ENCODE data around the gene VASP. TPM values are rescaled to one million over a fixed set of nuclear protein-coding genes. Genes with fewer than 3 reads are reported as not detected.

The VASP gene
- 95.8 TPM for total RNA-seq

DNA sequence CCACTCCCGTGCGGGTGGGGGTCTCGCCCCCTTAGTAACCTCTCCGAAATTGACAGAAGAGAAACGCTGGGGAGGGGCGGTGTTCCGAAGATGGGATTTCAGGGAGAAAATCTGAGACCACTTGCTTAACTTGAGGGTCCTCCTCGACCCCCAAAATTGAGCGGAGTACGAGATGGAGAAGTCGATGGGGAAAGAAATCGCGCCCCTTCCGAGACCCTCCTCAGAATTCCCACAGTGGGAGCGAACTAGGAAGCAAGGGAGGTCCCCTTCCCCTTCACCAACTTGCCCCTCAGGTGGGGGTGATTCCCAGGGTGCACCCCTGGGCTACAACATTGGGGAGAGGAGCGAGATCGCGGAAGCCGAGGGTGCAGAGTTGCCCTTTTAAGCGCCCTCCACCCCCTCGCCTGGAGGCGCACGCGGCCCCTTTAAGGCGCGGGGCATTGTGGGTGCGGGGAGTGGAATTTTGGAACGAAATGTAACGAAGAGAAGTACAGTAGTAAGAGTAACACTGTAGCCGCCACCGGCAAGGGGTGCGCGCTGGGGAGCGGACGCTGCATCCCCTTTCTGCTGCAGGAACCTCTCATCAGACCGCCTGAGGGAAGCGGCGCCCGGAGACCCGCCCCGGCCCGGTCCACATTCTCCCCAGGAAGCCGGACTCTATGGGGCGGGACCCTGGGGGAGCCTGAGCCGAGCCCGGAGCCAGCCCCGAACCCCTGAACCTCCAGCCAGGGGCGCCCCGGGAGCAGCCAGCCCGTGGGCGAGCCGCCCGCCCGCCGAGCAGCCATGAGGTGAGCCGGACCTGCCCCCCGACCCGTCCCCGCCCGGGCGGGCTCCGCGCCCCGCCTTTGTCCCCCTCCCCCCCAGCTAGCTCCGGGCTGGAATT lies at the start of gene VASP:
Gene VASP (plus strand): TSS at position 491 of the 883 bp plus-strand sequence. CDS start 293 bp downstream, at position 784.
- Histone ChIP-seq H3K27me3 (ENCODE audit: insufficient read depth, low read length) (no peaks in the 10 kb centered on the region), H3K4me3 (ENCODE audit: low read length) (peak within 1 kb of the TSS; percentile 97), H3K9me3 (ENCODE audit: low read depth, low read length) (no peaks in the 10 kb centered on the region), H3K4me1 (ENCODE audit: insufficient read depth, low read length) (peaks cover 66% of the 10 kb centered on the region)

- Histone ChIP-seq H3K27me3 (ENCODE audit: insufficient read depth, low read length) (no peaks in the 10 kb centered on the region), H3K9me3 (ENCODE audit: low read depth, low read length) (no peaks in the 10 kb centered on the region), H3K4me3 (ENCODE audit: low read length) (no peak overlapping the region), H3K4me1 (ENCODE audit: insufficient read depth, low read length) (peaks cover 37% of the 10 kb centered on the region)
Measured at GRCh38 chr19:45457776-45458175, 49.5 kb upstream of the VASP start.

GRCh38 chr19:45460807-45461347 lies 46.4 kb upstream of the VASP start:
- Histone ChIP-seq H3K27me3 (ENCODE audit: insufficient read depth, low read length) (peaks cover 3% of the 10 kb centered on the region), H3K4me1 (ENCODE audit: insufficient read depth, low read length) (peaks cover 12% of the 10 kb centered on the region), H3K4me3 (ENCODE audit: low read length) (no peak overlapping the region), H3K9me3 (ENCODE audit: low read depth, low read length) (no peaks in the 10 kb centered on the region)

DNA sequence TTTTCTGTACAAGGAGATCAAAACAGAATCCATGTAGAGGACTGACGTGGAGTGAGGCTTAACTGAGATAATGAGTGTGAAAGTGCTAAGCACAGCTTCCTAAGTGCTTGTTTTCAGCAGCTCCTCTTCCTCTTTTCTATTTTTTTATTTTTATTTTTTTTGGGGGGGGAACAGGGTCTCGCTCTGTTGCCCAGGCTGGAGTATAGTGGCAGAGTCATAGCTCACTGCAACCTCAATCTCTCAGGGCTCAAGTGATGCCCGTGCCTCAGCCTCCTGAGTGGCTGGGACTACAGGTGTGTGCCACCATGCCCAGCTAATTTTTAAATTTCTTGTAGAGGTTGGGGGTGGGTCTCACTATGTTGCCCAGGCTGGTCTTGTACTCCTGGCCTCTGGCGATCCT lies 45.1 kb upstream of the VASP start:
- peaks cover 3% of the 10 kb centered on the region for H3K27me3 ChIP-seq (ENCODE audit: insufficient read depth, low read length)
- no peaks in the 10 kb centered on the region for H3K9me3 ChIP-seq (ENCODE audit: low read depth, low read length)
- no peak overlapping the region for H3K4me3 ChIP-seq (ENCODE audit: low read length)
- H3K4me1 ChIP-seq (ENCODE audit: insufficient read depth, low read length) = peaks cover 5% of the 10 kb centered on the region

DNA sequence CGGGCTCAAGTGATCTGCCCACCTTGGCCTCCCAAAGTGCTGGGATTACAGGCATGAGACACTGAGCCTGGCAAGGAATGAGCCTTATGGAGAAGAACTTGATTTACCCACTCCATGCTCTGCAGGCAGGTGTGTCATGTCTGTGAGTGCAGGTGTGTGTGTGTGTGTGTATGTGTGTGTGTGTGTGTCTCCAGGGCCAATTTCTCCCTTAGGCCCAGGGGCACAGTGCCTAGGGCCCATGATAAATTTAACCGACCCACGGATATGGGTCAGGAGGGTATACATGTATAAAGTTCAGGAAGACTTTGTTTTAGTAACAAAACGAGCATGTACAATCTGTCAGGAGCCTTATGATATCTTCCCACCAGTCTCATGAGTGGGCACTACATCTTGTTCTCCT lies 44.0 kb upstream of the VASP start:
- Histone ChIP-seq H3K4me1 (ENCODE audit: insufficient read depth, low read length) (peaks cover 13% of the 10 kb centered on the region), H3K27me3 (ENCODE audit: insufficient read depth, low read length) (peaks cover 3% of the 10 kb centered on the region), H3K4me3 (ENCODE audit: low read length) (no peak overlapping the region), H3K9me3 (ENCODE audit: low read depth, low read length) (no peaks in the 10 kb centered on the region)

DNA sequence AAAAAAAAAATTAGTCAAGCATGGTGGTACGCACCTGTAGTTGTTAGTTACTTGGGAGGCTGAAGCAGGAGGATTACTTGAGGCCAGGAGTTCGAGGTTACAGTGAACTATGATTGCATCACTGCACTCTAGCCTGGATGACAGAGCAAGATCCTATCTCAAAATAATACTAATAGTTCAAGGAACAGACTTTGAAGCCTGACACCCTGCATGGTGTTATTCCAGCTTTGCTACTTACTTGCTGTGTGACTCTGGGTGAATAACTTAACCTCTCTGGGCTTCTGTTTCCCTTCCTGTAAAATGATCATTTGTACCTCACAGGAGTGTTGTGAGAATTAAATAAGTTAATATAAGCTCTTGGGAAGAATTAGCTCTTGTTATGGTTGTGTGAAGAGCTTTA lies 43.0 kb upstream of the VASP start:
- H3K4me3 ChIP-seq (ENCODE audit: low read length) = no peak overlapping the region
- H3K27me3 ChIP-seq (ENCODE audit: insufficient read depth, low read length) = peaks cover 3% of the 10 kb centered on the region
- no peaks in the 10 kb centered on the region for H3K9me3 ChIP-seq (ENCODE audit: low read depth, low read length)
- peaks cover 18% of the 10 kb centered on the region for H3K4me1 ChIP-seq (ENCODE audit: insufficient read depth, low read length)

DNA sequence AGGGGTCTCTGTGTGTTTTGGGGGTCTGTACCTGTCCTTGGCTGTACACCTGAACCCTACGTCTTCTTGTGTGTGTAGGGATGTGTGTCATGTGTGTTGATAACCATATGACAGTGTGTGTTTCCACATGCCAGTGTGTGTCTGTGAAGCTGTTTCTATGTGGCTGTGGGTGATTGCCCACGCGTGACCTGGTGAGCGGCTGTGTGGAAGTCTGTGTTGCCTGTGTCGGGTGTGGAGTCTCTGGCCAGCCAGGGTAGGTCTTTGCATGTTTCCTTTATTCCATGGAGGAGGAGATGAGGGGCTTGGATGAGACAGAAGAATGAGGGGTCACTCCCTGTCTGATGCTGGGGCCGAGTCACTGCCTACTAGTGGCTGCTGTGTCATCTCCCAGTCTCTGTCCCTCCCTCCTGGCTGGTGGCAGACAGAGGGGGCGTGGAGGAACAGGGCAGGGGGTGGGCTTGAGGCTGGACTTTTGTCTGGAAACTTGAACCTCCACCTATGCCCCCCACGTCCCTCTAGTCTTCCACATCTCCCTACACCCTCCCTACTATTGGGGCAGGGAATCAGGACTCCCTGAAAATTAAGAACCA lies 42.3 kb upstream of the VASP start:
- Histone ChIP-seq H3K9me3 (ENCODE audit: low read depth, low read length) (no peaks in the 10 kb centered on the region), H3K4me1 (ENCODE audit: insufficient read depth, low read length) (peaks cover 25% of the 10 kb centered on the region), H3K4me3 (ENCODE audit: low read length) (no peak overlapping the region), H3K27me3 (ENCODE audit: insufficient read depth, low read length) (peaks cover 3% of the 10 kb centered on the region)

- peak overlapping the region; percentile 90 for H3K4me3 ChIP-seq (ENCODE audit: low read length)
- H3K4me1 ChIP-seq (ENCODE audit: insufficient read depth, low read length) = peaks cover 36% of the 10 kb centered on the region
- peaks cover 15% of the 10 kb centered on the region for H3K27me3 ChIP-seq (ENCODE audit: insufficient read depth, low read length)
- no peaks in the 10 kb centered on the region for H3K9me3 ChIP-seq (ENCODE audit: low read depth, low read length)
Measured at GRCh38 chr19:45467115-45467455, 40.2 kb upstream of the VASP start.

DNA sequence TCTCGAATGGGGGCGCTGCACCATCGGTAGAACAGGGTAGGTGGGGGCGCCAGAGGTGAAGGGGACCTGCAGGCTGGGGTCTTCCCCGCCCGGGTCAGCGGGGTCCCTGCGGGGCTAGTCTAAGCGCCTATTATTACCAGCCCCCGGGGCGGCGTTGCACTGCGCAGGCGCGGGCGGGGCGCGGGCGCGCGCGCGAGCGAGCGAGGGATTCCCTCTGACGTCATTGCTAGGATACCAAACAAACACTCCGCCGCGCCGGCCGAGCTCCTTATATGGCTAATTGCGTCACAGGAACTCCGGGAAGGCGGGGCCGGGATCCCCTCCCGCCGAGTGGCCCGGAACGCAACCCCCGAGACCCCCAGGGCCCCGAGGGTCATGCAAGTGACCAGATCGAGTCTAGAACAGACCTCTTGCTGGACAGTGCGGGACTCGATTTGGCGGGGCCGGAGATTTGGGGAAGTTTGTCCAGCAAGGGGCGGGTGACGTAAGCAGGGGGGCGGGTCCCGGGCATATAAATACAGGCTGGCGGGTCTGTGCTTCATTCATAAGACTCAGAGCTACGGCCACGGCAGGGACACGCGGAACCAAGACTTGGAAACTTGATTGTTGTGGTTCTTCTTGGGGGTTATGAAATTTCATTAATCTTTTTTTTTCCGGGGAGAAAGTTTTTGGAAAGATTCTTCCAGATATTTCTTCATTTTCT lies 39.7 kb upstream of the VASP start, which contains the start of gene FOSB:
Gene FOSB (plus strand): TSS at position 541 of the 703 bp plus-strand sequence. CDS start 591 bp downstream, outside the sequence.
- Histone ChIP-seq H3K4me1 (ENCODE audit: insufficient read depth, low read length) (peaks cover 42% of the 10 kb centered on the region), H3K27me3 (ENCODE audit: insufficient read depth, low read length) (peaks cover 20% of the 10 kb centered on the region), H3K9me3 (ENCODE audit: low read depth, low read length) (no peaks in the 10 kb centered on the region), H3K4me3 (ENCODE audit: low read length) (peak within 1 kb of the TSS; percentile 90)

- Histone ChIP-seq H3K27me3 (ENCODE audit: insufficient read depth, low read length) (peaks cover 25% of the 10 kb centered on the region), H3K4me1 (ENCODE audit: insufficient read depth, low read length) (peaks cover 46% of the 10 kb centered on the region), H3K4me3 (ENCODE audit: low read length) (peak overlapping the region; percentile 90), H3K9me3 (ENCODE audit: low read depth, low read length) (no peaks in the 10 kb centered on the region)
Measured at GRCh38 chr19:45468159-45468651, 39.1 kb upstream of the VASP start.

GRCh38 chr19:45468803-45469131 lies 38.5 kb upstream of the VASP start:
- Histone ChIP-seq H3K27me3 (ENCODE audit: insufficient read depth, low read length) (peaks cover 30% of the 10 kb centered on the region), H3K4me1 (ENCODE audit: insufficient read depth, low read length) (peaks cover 46% of the 10 kb centered on the region), H3K9me3 (ENCODE audit: low read depth, low read length) (no peaks in the 10 kb centered on the region), H3K4me3 (ENCODE audit: low read length) (peak overlapping the region; percentile 90)

GRCh38 chr19:45469132-45469944 lies 37.9 kb upstream of the VASP start:
- peaks cover 46% of the 10 kb centered on the region for H3K4me1 ChIP-seq (ENCODE audit: insufficient read depth, low read length)
- H3K4me3 ChIP-seq (ENCODE audit: low read length) = peak overlapping the region; percentile 90
- no peaks in the 10 kb centered on the region for H3K9me3 ChIP-seq (ENCODE audit: low read depth, low read length)
- peaks cover 36% of the 10 kb centered on the region for H3K27me3 ChIP-seq (ENCODE audit: insufficient read depth, low read length)

GRCh38 chr19:45469945-45470761 lies 37.1 kb upstream of the VASP start:
- no peaks in the 10 kb centered on the region for H3K9me3 ChIP-seq (ENCODE audit: low read depth, low read length)
- H3K4me3 ChIP-seq (ENCODE audit: low read length) = peak overlapping the region; percentile 90
- H3K27me3 ChIP-seq (ENCODE audit: insufficient read depth, low read length) = peaks cover 43% of the 10 kb centered on the region
- peaks cover 46% of the 10 kb centered on the region for H3K4me1 ChIP-seq (ENCODE audit: insufficient read depth, low read length)

DNA sequence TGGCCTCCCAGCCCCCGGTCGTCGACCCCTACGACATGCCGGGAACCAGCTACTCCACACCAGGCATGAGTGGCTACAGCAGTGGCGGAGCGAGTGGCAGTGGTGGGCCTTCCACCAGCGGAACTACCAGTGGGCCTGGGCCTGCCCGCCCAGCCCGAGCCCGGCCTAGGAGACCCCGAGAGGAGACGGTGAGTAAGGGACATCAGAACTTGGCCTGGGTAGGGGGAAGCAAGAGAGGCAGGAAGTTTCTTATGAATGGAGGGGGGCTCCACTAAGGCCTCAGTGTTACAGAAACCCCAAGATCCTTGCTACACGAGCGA lies 36.6 kb upstream of the VASP start:
- Histone ChIP-seq H3K4me3 (ENCODE audit: low read length) (no peak overlapping the region), H3K9me3 (ENCODE audit: low read depth, low read length) (no peaks in the 10 kb centered on the region), H3K4me1 (ENCODE audit: insufficient read depth, low read length) (peaks cover 46% of the 10 kb centered on the region), H3K27me3 (ENCODE audit: insufficient read depth, low read length) (peaks cover 40% of the 10 kb centered on the region)
